Stomach (tissue), 9 donors: ENCODE data around the gene MRFAP1L1. TPM values are rescaled to one million over a fixed set of nuclear protein-coding genes. Genes with fewer than 3 reads are reported as not detected.

ENCODE experiments used
- DNase-seq, 2 donors: peaks; one replicate each; pipeline versions ENCODE4 v3.0.0 to v3.0.0-alpha.2; 2013 to 2019
- H3K27ac ChIP-seq, 5 donors: fragments of 200-600 bp in 4 of 5; sonication (generic) in 4 of 5; one replicate each; pipeline ENCODE4 v1.5.1; 2013 to 2019; ENCODE audit warnings: mild to moderate bottlenecking in 1 of 5, moderate library complexity in 1 of 5
- H3K27me3 ChIP-seq, 3 donors: fragments of 200-600 bp; sonication (generic); one replicate each; pipeline ENCODE4 v1.5.1; 2017 to 2019; ENCODE audit warnings: mixed run types in 1 of 3
- H3K36me3 ChIP-seq, 4 donors: fragments of 200-600 bp; sonication (generic); 1 replicate in 3 of 4; 2 replicates in 1 of 4; pipeline ENCODE4 v1.5.1; 2016 to 2019
- H3K4me1 ChIP-seq, 4 donors: fragments of 200-600 bp; sonication (generic); one replicate each; pipeline ENCODE4 v1.5.1; 2016 to 2019
- H3K4me3 ChIP-seq, 4 donors: fragments of 200-600 bp; sonication (generic) in 3 of 4; one replicate each; pipeline ENCODE4 v1.5.1; 2016 to 2019; ENCODE audit warnings: mild to moderate bottlenecking in 1 of 4
- H3K9me3 ChIP-seq, 4 donors: fragments of 200-600 bp; sonication (generic); one replicate each; pipeline ENCODE4 v1.5.1; 2016 to 2019
- CTCF ChIP-seq, 7 experiments: fragments of 450-650 bp in 4 of 7; fragments of 200-600 bp in 3 of 7; sonication (generic) in 3 of 7; IDR thresholded peaks; one replicate each; pipeline ENCODE4 v1.5.1; 2016 to 2019; ENCODE audit warnings: antibody characterized with exemption in 7 of 7, control low read depth in 2 of 7, mild to moderate bottlenecking in 1 of 7
- EP300 ChIP-seq: sonication (generic); formaldehyde crosslinking; IDR thresholded peaks from one replicate; pipeline ENCODE4 v1.6.1; 2017; ENCODE audit warnings: antibody characterized with exemption
- POLR2A ChIP-seq, 4 donors: fragments of 450-650 bp; IDR thresholded peaks; one replicate each; pipeline ENCODE4 v1.6.1; 2016; ENCODE audit warnings: antibody characterized with exemption in 4 of 4, control low read depth in 2 of 4, mild to moderate bottlenecking in 1 of 4, moderate library complexity in 1 of 4
- POLR2AphosphoS5 ChIP-seq, 3 donors: sonication (generic); formaldehyde crosslinking; IDR thresholded peaks; one replicate each; pipeline ENCODE4 v1.6.1; 2016; ENCODE audit warnings: antibody characterized with exemption in 3 of 3
- WGBS, 5 donors: extraction: QIAGEN DNeasy Blood & Tissue Kit in 3 of 5; methylation state at CpG; one replicate each; pipeline versions ENCODE4 v1.1.5 to v1.1.7; 2013 to 2018; 5-methylcytosine and 5-hydroxymethylcytosine counted together
- intact Hi-C: fragments of 100-400 bp; cut with DNase I; formaldehyde crosslinking; loops from one replicate; pipeline ENCODE4 v1.15.1; 2023; ENCODE audit warnings: low total_unique reads
- polyA plus RNA-seq, 3 donors: library from polyadenylated mRNA; stranded (reverse); fragments of 200-250 nt; gene quantifications; one replicate each; pipeline ENCODE4 v1.2.3, GENCODE V29; 2013
- total RNA-seq, 5 donors: library from RNA; depleted of rRNA; stranded (reverse); fragments of >200 nt; gene quantifications; one replicate each; pipeline versions ENCODE4 v1.1.0 to v1.2.3, GENCODE V29; 2014 to 2016
- donor health status: healthy with polysubstance abuse.
- donor health status: Bipolar disorder and iron deficiency.
- donor health status: healthy.

MRFAP1L1 gene
- total and polyA plus RNA-seq, 8 donors: 2.3 to 61.9 (median 55.9) TPM

- peak in 1 of 2 donors; percentile 76 for DNase-seq
- no peak for TF ChIP-seq EP300
- peak in 2 of 7 experiments; percentile 3 to 22 for TF ChIP-seq CTCF (IDR thresholded peaks at IDR 0.05)
- H3K4me3 ChIP-seq: peak overlapping the region in 3 of 4 donors; percentile 2 to 20 (median 17)
- intact Hi-C loops: no loop called here
- H3K36me3 ChIP-seq: no peaks in the 10 kb centered on the region
- H3K27me3 ChIP-seq: no peaks in the 10 kb centered on the region
- no peaks in the 10 kb centered on the region for H3K9me3 ChIP-seq
- peaks cover 24 to 39% (median 38%) of the 10 kb centered on the region in 4 donors for H3K4me1 ChIP-seq
- H3K27ac ChIP-seq: peak overlapping the region; percentile 77 to 92 (median 85)
- 60 to 87% (median 73%) methylated on average over 23 to 24 of the region's 24 CpGs for WGBS, 5 donors
These were observed 21.5 kb downstream of the MRFAP1L1 start for GRCh38 chr4:6687947-6688878.

GRCh38 chr4:6686104-6686787 lies 23.4 kb downstream of the MRFAP1L1 start:
- Histone ChIP-seq H3K27me3 (no peaks in the 10 kb centered on the region), H3K4me3 (no peak overlapping the region), H3K27ac (no peak overlapping the region), H3K36me3 (no peaks in the 10 kb centered on the region), H3K9me3 (no peaks in the 10 kb centered on the region), H3K4me1 (peaks cover 24 to 36% (median 31%) of the 10 kb centered on the region in 4 donors)
- intact Hi-C loops: no loop called here
- TF ChIP-seq EP300: no peak
- WGBS, 5 donors: 64 to 92% (median 75%) methylated on average over 2 to 4 of the region's 4 CpGs
- DNase-seq: no peak

GRCh38 chr4:6684656-6685055 lies 25.0 kb downstream of the MRFAP1L1 start:
- Histone ChIP-seq H3K4me3 (no peak overlapping the region), H3K27me3 (no peaks in the 10 kb centered on the region), H3K36me3 (peaks cover 0 to 7% (median 0%) of the 10 kb centered on the region in 4 donors), H3K9me3 (peaks cover 0 to 4% (median 0%) of the 10 kb centered on the region in 4 donors), H3K4me1 (peaks cover 16 to 20% (median 20%) of the 10 kb centered on the region in 4 donors), H3K27ac (no peak overlapping the region)
- WGBS, 5 donors: 83 to 94% (median 91%) methylated on average over 7 to 11 of the region's 11 CpGs
- TF ChIP-seq EP300 (no peak), POLR2AphosphoS5 (IDR thresholded peaks at IDR 0.05) (no peak), CTCF (IDR thresholded peaks at IDR 0.05) (no peak), POLR2A (IDR thresholded peaks at IDR 0.05) (no peak)
- intact Hi-C loops: no loop called here
- DNase-seq: no peak

GRCh38 chr4:6682862-6683590 lies 26.6 kb downstream of the MRFAP1L1 start:
- H3K9me3 ChIP-seq: peaks cover 0 to 4% (median 0%) of the 10 kb centered on the region in 4 donors

More at GRCh38 chr4:6682862-6683590, 26.6 kb downstream of the MRFAP1L1 start:
- no peak for DNase-seq
- Histone ChIP-seq H3K27ac (no peak overlapping the region), H3K36me3 (peaks cover 0 to 7% (median 0%) of the 10 kb centered on the region in 4 donors), H3K4me3 (no peak overlapping the region), H3K27me3 (no peaks in the 10 kb centered on the region), H3K4me1 (peaks cover 2 to 4% (median 3%) of the 10 kb centered on the region in 4 donors)
- intact Hi-C loops: no loop called here
- TF ChIP-seq POLR2AphosphoS5 (IDR thresholded peaks at IDR 0.05) (no peak), EP300 (no peak), CTCF (IDR thresholded peaks at IDR 0.05) (no peak), POLR2A (IDR thresholded peaks at IDR 0.05) (no peak)
- WGBS, 5 donors: 72 to 80% (median 74%) methylated on average over 11 of the region's 11 CpGs
